ENCODE measurements around the gene SLC28A3. TPM values are rescaled to one million over a fixed set of nuclear protein-coding genes. Genes with fewer than 3 reads are reported as not detected.

Gene SLC28A3
- total RNA-seq, 1 donor: 0.43 TPM

DNA sequence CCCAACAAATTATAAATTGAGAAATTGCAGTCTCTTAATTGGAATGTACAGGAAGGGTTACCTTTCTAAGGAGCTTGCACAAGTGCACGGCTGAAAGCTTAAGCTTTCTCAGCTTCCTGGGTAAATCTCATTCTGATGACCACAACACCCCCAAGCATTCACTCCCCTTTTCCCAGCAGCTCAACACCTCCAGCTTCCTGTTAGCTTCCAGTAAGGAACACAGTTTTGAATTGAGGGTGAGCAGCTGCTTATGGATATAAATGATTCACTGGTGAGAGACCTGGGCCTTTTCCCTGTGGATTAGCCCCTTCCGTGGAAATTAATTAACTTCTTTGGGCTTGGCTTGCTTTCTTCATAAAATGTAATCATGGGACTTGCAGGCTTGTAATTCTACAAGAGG lies 101.2 kb downstream of the SLC28A3 start:
- no peak overlapping the region for H3K4me3 ChIP-seq (ENCODE audit: low read depth, low read length)
- no peak for DNase-seq (ENCODE audit: low read depth)
- TF ChIP-seq, protein P1, sequence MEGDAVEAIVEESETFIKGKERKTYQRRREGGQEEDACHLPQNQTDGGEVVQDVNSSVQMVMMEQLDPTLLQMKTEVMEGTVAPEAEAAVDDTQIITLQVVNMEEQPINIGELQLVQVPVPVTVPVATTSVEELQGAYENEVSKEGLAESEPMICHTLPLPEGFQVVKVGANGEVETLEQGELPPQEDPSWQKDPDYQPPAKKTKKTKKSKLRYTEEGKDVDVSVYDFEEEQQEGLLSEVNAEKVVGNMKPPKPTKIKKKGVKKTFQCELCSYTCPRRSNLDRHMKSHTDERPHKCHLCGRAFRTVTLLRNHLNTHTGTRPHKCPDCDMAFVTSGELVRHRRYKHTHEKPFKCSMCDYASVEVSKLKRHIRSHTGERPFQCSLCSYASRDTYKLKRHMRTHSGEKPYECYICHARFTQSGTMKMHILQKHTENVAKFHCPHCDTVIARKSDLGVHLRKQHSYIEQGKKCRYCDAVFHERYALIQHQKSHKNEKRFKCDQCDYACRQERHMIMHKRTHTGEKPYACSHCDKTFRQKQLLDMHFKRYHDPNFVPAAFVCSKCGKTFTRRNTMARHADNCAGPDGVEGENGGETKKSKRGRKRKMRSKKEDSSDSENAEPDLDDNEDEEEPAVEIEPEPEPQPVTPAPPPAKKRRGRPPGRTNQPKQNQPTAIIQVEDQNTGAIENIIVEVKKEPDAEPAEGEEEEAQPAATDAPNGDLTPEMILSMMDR (IDR thresholded peaks at IDR 0.05; ENCODE audit: insufficient read depth, low read depth, low read length): no peak

DNA sequence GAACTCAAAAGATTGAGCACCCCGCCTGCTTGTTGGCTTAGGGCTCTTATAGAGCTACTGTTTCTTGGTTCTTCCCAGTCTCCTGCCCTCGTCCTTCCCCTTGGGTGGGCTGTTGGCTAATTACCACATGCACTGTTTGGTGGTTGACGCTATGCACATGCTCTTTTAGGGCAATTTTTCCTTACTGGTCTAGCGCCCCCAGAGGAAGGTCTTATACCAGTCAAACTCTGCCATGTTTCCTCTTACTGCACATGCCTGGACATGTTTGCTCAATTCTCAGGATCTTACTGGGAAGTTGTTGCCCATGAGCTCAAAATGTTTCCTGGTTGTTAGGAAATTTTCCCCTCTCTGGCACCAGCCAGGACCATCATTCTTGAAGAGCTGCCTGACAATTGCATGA lies 101.9 kb downstream of the SLC28A3 start:
- no peak overlapping the region for H3K4me3 ChIP-seq (ENCODE audit: low read depth, low read length)
- no peak for DNase-seq (ENCODE audit: low read depth)
- TF ChIP-seq, protein P1 (IDR thresholded peaks at IDR 0.05; ENCODE audit: insufficient read depth, low read depth, low read length): peak; percentile 17

DNA sequence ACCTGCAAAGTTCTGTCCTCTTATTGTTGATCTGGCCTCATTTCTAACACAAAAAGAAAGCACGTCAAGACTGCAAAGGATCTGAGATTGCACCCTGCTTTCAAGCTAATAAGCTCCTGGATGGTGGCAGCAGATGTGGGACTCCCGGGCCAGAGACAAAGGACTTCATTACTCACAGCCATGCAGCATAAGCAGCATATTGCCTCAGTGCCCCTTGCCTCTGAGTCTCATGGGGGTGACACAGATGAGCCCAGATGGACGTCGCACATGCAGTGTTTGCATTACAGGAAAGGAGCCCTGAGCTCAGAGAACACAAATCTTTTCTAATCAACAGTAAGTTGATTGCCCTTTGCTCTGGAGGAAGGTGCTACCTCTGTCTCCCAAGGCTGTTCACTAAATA lies 105.0 kb downstream of the SLC28A3 start:
- TF ChIP-seq, protein P1 (IDR thresholded peaks at IDR 0.05; ENCODE audit: insufficient read depth, low read depth, low read length): no peak
- no peak for DNase-seq (ENCODE audit: low read depth)
- H3K4me3 ChIP-seq (ENCODE audit: low read depth, low read length): no peak overlapping the region

DNA sequence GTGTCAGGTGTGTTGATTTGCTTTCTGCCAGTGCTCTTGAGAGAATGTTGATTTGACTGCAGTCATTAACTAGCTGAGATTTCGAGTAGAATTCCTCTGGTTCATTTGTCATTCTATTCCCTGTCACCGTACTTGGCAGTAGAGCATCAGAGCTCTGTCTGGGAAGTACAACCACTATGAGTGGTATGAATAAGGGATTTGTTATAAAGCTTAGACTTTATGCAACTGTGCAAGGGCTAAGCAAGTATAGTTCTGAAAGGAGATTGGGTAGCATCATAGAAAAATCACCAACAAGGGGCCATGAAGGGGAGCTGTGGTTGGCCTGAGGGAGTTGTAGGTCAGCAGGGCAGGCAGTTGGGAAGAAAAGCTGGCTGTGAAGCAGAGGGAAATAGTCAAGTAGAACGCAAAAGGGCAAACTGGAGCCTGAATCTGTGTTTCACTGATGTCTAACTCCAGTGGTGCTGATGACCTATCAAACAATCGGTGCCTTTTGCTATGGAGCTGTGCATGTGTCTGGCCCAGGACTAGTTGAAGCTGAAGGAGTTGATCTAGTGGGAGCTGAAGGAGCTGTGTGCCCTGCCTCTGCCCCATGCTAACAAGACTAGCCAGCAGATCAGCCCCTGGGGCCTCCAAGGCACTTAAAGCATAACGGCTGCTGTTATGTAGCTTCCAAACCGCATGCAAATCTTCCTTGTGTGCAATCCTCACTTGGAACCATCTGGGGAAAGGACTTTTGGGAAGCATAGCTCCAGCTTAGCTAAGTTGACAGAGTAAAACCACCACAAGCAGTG lies 110.0 kb downstream of the SLC28A3 start:
- peak; percentile 30 for DNase-seq (ENCODE audit: low read depth)

DNA sequence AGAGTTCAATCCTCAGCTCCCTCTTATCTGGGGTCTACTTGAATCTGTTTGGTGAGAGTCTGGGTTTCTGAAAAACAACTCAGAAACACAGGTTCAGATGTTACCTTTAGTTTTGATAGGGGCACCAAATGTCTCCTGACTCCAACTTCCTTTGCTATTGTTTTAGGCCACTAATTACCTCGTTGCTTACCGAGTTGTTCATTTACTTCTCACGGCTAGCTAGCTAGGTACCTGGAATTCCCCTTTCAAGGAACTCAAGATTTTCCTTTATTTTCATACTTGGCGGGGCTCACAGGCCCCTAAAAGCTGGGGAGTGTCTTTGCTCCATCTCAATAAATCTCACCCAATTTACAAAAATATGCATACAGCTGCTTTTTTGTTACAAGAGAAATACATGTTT lies 111.4 kb downstream of the SLC28A3 start:
- TF ChIP-seq, protein P1 (IDR thresholded peaks at IDR 0.05; ENCODE audit: insufficient read depth, low read depth, low read length): no peak
- no peak overlapping the region for H3K4me3 ChIP-seq (ENCODE audit: low read depth, low read length)
- no peak for DNase-seq (ENCODE audit: low read depth)

More for the DNA sequence above, 110.0 kb downstream of the SLC28A3 start:
- no peak overlapping the region for H3K4me3 ChIP-seq (ENCODE audit: low read depth, low read length)
- TF ChIP-seq, protein P1 (IDR thresholded peaks at IDR 0.05; ENCODE audit: insufficient read depth, low read depth, low read length): no peak

DNA sequence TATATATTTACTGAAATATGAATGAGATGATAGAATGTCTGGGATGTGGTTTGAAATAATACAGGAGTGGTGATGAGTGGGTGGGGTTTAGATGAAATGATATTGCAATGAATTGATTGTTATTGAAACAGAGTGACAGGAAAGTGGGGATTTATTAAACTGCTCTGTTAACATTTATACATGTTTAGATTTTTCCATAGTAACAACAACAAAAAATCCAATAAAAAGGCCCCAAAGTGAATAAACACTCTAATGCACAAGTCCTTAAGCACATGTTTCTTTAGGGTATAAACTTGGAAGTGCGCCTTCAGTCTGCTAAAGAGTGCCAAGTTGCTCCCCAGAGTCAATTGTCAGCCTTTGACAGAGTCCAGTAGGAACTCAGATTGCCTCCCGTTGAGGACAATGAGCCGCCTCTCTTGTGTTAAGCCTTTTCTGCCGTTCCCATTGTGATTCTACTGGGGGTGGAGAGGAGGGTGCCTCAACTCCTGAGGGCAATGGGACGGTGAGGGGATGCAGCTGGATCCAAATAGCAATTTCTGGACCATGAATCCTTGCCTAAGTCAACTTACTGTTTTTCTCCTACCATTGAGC lies 112.3 kb downstream of the SLC28A3 start:
- TF ChIP-seq, protein P1 (IDR thresholded peaks at IDR 0.05; ENCODE audit: insufficient read depth, low read depth, low read length): no peak
- DNase-seq (ENCODE audit: low read depth): no peak

More for the DNA sequence above, 112.3 kb downstream of the SLC28A3 start:
- no peak overlapping the region for H3K4me3 ChIP-seq (ENCODE audit: low read depth, low read length)

Measured in fibroblast of villous mesenchyme (primary cell).